GM12864 (cell line): Measurements from ENCODE around the gene LSM8.
"Not testable (repeated sequence)": the region's sequence is repeated elsewhere in the genome, so short reads cannot be mapped to it uniquely, and the experiment has no call there.

Experiments used
- DNase-seq: peaks from one replicate; pipeline ENCODE4 v3.0.0-alpha.2; 2011; ENCODE audit warnings: low read depth
- H3K4me3 ChIP-seq: 2 replicates; pipeline ENCODE4 v1.5.1; 2011; ENCODE audit warnings: mild to moderate bottlenecking, low read depth, low read length, control low read depth
- TF ChIP-seq, protein P1 (sequence below): IDR thresholded peaks from 2 replicates; pipeline ENCODE4 v1.5.1; 2011; ENCODE audit warnings: low read depth, mild to moderate bottlenecking, moderate library complexity, low read length, control low read depth, inconsistent platforms; ENCODE audit errors: missing control alignments

Gene LSM8

DNA sequence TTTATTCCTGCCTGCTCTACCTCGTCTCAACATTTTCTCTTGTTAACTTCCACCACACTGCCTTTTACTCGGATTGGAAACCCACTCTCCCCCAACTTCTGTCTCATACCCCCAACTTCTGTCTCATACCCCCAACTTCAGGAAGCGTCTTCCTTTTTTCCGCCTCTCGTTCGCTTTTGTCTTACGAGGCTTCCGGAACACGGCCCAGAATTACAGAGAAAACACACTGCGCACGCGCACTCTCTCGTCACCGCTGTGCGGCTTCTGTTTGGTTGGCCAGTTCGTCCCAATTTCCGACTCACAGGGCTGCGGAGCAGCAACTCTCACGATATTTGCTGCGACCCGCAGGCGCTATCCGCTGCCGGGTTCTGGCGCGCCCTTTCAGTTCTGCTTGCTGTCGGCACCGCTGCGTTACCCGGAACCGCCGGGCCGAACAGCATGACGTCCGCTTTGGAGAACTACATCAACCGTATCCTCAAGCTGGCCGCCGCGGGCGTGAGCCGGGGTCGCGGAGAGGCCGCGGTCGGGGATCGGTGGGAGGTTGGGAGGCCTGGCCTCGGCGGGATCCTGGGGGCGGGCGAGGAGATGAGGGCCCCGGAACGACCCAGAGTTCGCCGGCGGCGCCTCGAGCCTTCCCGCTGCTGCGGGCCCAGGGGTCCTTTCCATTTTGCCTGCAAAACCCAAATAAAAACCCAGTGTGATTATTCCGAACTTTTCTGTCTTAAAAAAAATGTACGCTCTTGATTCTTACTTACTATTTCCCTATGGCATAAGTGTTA is at the start of gene LSM8:
Gene LSM8 (plus strand): TSS at position 379 of the 779 bp plus-strand sequence. CDS start 60 bp downstream, at position 439.
- TF ChIP-seq, protein P1, sequence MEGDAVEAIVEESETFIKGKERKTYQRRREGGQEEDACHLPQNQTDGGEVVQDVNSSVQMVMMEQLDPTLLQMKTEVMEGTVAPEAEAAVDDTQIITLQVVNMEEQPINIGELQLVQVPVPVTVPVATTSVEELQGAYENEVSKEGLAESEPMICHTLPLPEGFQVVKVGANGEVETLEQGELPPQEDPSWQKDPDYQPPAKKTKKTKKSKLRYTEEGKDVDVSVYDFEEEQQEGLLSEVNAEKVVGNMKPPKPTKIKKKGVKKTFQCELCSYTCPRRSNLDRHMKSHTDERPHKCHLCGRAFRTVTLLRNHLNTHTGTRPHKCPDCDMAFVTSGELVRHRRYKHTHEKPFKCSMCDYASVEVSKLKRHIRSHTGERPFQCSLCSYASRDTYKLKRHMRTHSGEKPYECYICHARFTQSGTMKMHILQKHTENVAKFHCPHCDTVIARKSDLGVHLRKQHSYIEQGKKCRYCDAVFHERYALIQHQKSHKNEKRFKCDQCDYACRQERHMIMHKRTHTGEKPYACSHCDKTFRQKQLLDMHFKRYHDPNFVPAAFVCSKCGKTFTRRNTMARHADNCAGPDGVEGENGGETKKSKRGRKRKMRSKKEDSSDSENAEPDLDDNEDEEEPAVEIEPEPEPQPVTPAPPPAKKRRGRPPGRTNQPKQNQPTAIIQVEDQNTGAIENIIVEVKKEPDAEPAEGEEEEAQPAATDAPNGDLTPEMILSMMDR = no peak
- peak within 1 kb of the TSS; percentile 75 for H3K4me3 ChIP-seq
- peak; percentile 99 for DNase-seq

DNA sequence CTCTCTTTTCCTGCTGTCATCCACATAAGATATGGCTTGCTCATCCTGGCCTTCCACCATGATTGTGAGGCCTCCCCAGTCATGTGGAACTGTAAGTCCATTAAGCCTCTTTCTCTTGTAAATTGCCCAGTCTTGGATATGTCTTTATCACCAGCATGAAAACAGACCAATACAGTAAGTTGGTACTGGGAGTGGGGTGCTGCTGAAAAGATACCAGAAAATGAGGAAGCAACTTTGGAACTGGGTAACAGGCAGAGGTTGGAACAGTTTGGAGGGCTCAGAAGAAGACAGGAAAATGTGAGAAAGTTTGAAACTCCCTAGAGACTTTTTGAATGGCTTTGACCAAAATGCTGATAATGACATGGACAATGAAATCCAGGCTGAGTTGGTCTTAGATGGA is 49.5 kb upstream of the LSM8 start:
- DNase-seq, H3K4me3 ChIP-seq: not testable (repeated sequence)

DNA sequence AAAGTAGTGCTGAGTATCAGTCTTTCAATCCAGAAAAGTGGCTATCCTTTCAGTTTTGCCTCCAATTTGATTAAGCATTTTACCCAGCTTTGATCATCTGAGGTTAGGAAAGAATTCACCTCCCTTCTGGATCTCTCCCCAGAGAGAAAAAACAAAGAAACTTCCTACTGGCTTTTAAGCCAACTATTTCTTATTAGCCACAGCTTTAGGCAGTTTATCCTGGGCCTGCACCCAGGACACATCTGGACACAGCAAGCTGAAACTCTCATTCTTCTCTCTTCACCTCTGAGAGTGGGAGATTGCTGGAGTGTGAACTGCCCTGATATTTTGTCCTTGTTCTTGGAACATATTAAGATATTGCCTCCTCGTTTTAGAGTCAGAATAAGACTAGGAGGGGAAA is 43.5 kb upstream of the LSM8 start:
- TF ChIP-seq, protein P1 = no peak
- no peak for DNase-seq

GRCh38 chr7:118142012-118142411 is 42.0 kb upstream of the LSM8 start:
- H3K4me3 ChIP-seq = no peak overlapping the region
- TF ChIP-seq, protein P1 = no peak
- no peak for DNase-seq

More for the DNA sequence above, 43.5 kb upstream of the LSM8 start:
- H3K4me3 ChIP-seq = no peak overlapping the region

DNA sequence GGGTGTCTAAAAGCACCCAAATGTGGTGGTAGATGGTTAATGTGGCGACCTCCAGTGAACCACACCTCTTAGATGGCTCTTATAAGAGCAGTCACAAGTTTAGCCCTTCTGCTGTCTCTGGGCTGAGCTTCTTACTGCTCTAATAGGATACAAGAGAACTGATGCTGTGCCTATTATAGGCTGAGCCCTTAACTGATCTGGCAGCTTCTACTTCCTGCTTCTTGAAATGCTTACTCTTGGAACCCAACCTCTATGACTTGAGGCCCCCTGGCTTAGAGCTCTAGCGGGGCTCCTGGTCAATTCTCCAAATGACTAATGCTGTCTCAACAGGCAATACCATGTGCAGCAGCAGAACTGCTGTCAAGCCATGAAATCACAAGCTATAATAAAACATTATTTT is 35.0 kb upstream of the LSM8 start:
- DNase-seq = no peak
- H3K4me3 ChIP-seq = no peak overlapping the region
- TF ChIP-seq, protein P1 = no peak

GRCh38 chr7:118149394-118149793 is 34.6 kb upstream of the LSM8 start:
- no peak for DNase-seq
- H3K4me3 ChIP-seq = no peak overlapping the region
- TF ChIP-seq, protein P1 = no peak

- TF ChIP-seq, protein P1 = no peak
- H3K4me3 ChIP-seq = no peak overlapping the region
- DNase-seq = no peak
Observed at GRCh38 chr7:118151671-118152070, 32.3 kb upstream of the LSM8 start.
